Activated gamma-delta T cell treated with anti-CD3 and anti-CD28 coated beads, Interleukin-2, amount 50 U/mL, for 16 hours (primary cell): ENCODE data around the gene NBPF9.
"Not testable (repeated sequence)": the region's sequence is repeated elsewhere in the genome, so short reads cannot be mapped to it uniquely, and the experiment has no call there.

ENCODE experiments used
- DNase-seq: peaks from one replicate; pipeline ENCODE4 v3.0.0-alpha.2; 2020; ENCODE audit warnings: low read depth

NBPF9 gene

DNA sequence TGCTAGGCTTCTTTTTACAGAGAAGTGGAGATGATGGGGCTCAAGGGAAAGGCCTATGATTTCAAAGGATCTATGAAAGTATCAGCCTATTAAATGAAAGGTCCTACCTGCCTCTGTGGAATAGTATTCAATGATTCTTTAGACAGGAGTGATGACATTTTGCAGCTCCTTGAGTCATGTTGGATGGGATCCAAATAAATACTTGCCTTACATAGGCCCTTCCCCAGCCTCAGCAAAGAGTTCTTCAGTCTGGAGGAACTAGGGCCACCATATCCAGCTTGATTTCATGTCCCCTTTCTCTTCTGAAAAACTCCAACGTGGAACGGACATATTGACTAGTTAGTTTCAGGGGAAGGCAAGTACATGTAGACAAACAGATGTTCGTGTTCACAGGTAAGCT is 87.8 kb downstream of the NBPF9 start:
- DNase-seq = not testable (repeated sequence)

DNA sequence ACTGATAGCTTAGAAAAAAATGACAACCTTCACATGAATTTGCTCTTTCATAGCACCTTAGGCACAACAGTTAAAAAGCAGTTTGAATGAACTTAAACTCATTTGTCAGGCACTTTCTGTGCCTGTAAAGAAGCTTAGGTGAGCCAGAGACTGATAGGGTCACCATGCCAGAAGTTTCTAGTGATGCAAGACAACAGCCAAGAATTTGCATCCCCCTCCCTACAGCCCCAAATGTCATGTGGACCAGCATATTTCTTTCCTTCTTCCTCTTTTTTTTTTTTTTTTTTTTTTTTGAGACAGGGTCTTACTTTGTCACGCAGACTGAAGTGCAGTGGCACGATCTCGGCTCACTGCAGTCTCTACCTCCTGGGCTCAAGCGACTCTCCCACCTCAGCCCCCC is 89.8 kb downstream of the NBPF9 start:
- DNase-seq = not testable (repeated sequence)

GRCh38 chr1:149012599-149012998 is 90.8 kb downstream of the NBPF9 start:
- not testable (repeated sequence) for DNase-seq

DNA sequence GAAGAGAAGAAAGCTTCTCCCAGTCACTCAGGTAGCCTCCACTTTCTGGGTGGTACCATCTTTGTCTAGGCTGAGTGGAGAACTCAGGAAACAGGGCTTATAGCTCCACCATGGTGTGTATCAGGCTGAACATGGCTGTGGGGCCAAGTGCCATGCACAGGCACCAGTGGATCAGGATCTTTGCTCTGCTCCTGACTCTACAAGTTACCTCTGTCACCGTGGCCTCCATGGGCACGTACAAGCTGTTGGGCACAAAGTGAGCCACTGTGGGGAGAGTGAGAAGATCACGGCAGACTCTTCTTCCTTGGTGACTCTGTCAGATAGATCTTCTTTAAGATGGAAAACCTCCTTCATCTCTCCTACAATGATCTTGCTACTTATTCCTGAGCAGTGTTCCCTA is 93.6 kb downstream of the NBPF9 start:
- DNase-seq = not testable (repeated sequence)

DNA sequence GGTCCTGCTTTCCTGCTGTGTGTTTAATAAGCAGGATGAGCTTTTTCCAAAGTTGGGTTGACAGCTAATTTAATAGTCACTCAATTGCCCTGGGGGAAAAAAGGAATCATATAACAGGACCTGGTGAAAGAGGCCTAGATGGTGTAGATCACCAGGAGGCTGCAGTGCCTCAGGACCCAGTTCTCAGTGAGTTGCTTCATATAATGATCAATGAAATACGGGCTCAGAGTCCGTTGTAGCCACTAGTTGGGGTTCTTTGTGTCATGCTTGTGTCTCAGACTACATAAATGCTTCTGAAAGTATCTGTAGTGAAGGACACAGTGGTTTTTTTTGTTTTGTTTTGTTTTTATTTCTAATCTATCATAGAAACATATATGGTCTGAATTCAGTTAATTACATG is 94.6 kb downstream of the NBPF9 start:
- DNase-seq = not testable (repeated sequence)

DNA sequence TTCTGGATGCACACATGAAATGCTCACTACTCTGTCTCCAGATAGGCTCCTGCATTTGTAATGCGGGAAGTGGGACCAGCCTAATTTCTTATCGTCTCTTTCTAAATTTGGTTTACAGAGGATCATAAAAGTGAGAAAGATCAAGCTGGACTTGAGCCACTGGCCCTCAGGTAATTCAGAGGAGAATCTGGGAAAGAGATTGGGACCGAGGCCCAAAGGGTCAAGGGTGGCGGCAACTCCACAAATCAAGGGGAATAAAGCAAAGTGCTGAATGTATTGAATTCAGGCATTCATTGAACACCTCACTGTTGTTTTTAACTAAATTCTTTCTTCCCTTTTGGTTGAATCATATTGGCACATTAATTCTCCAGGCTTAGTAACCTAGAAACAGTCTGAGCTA is 95.0 kb downstream of the NBPF9 start:
- not testable (repeated sequence) for DNase-seq
